ENCODE results near the gene HGS. TPM values are rescaled to one million over a fixed set of nuclear protein-coding genes. Genes with fewer than 3 reads are reported as not detected.

Gene HGS
- total and polyA plus RNA-seq, 2 of the 4 experiments (the other 2 are of a cell fraction) = 52.5 to 137 TPM

- peak; percentile 60 for DNase-seq
- Histone ChIP-seq H4K91ac (ENCODE audit: insufficient read depth, low read depth, low read length) (peak overlapping the region; percentile 18; the same call in 1 of the 2 replicates), H3K9me1 (ENCODE audit: insufficient read depth, low read length) (peaks cover 10% of the 10 kb centered on the region), H2BK20ac (ENCODE audit: low read depth, low read length) (0 out of 2 replicates have a peak overlapping the region, but pooled peaks have one; percentile 32), H4K8ac (ENCODE audit: low read depth in 2 of 2, low read length in 2 of 2) (peak overlapping the region in 1 of 2 experiments; percentile 63; a peak in 1 of 4 replicates), H3K9me3 (ENCODE audit: control insufficient read depth, insufficient read depth, low read length) (no peaks in the 10 kb centered on the region), H3K9ac (ENCODE audit: low read depth, low read length) (peak overlapping the region; percentile 75), H3K56ac (ENCODE audit: extremely low read depth, insufficient read depth, low read length) (peak overlapping the region; percentile 62; the same call in 1 of the 2 replicates), H3K4ac (ENCODE audit: low read depth, low read length) (peak overlapping the region; percentile 74), H2AK5ac (ENCODE audit: low read depth, low read length) (peak overlapping the region; percentile 62), H2BK15ac (ENCODE audit: low read depth, low read length) (no peak overlapping the region), H3K36me3 (ENCODE audit: control insufficient read depth, insufficient read depth, low read length) (0 out of 2 replicates have a peak, but pooled peaks cover 2% of the 10 kb centered on the region), H3K4me3 (ENCODE audit: insufficient read depth, low read depth, low read length) (peak overlapping the region; percentile 57), H3K4me2 (ENCODE audit: low read depth, low read length) (peak overlapping the region; percentile 88), H2BK5ac (ENCODE audit: low read depth, low read length, poor library complexity, severe bottlenecking) (peak overlapping the region; percentile 45), H2AK9ac (replicated peaks; ENCODE audit: low read depth, low read length, poor library complexity) (peak overlapping the region; percentile 95), H4K5ac (ENCODE audit: low read depth, low read length) (no peak overlapping the region), H3K27me3 (ENCODE audit: control insufficient read depth, insufficient read depth, low read length) (no peaks in the 10 kb centered on the region), H2BK120ac (ENCODE audit: low read depth, low read length) (no peak overlapping the region), H3K79me1 (ENCODE audit: low read depth in 1 of 2, low read length in 2 of 2) (peaks cover 0 to 28% of the 10 kb centered on the region in 2 experiments; a peak in 3 of 4 replicates), H4K20me1 (ENCODE audit: insufficient read depth, low read length) (peaks cover 49% of the 10 kb centered on the region), H3K27ac (ENCODE audit: insufficient read depth, low read length) (peak overlapping the region; percentile 65), H3K14ac (replicated peaks; ENCODE audit: low read depth, low read length) (peak overlapping the region; percentile 91), H3K23ac (ENCODE audit: low read depth, low read length) (peak overlapping the region; percentile 97), H3K18ac (ENCODE audit: low read depth, low read length) (no peak overlapping the region), H2AFZ (replicated peaks; ENCODE audit: low read length, poor library complexity) (peak overlapping the region; percentile 82), H3K4me1 (ENCODE audit: control insufficient read depth, insufficient read depth, low read length) (peaks cover 6% of the 10 kb centered on the region)
- TF ChIP-seq RAD21 (IDR thresholded peaks at IDR 0.05; ENCODE audit: low read length) (peak; percentile 16; the same call in 1 of the 2 replicates), BHLHE40 (IDR thresholded peaks at IDR 0.05; ENCODE audit: low read depth, low read length) (no peak), RFX5 (IDR thresholded peaks at IDR 0.05; ENCODE audit: low read depth, low read length) (peak; percentile 93), MXI1 (IDR thresholded peaks at IDR 0.05; ENCODE audit: borderline replicate concordance, low read depth, low read length) (0 out of 2 replicates have a peak, but pooled peaks have one; percentile 20)
- no TSS peak for BruUV-seq (replicated peaks)
- WGBS, 2 experiments (ENCODE audit: extremely low coverage in 2 of 2, insufficient read length in 1 of 2) = 22% methylated on average over 11 of the region's 18 CpGs; no CpG with 5 or more reads in 1 of the 2 experiments
- intact Hi-C loops (cut with micrococcal nuclease) (no loop called here), dilution Hi-C loops (cut with HindIII; ENCODE audit: low sequenced_read_pairs, unreplicated experiment) (no loop called here), in situ Hi-C loops (cut with MboI; ENCODE audit: low sequenced_read_pairs) (no loop called here)
- ATAC-seq (ENCODE audit: low read depth) = peak; percentile 58
- ChIA-PET POLR2A (ENCODE audit: unreplicated experiment) (interaction anchor here (0.6 kb wide), 1 partner anchor 15 kb away, joined by 3 read pairs; no protein-coding TSS in a partner anchor), CTCF (no interaction called here)
Observed at GRCh38 chr17:81635973-81636504, 47.8 kb upstream of the HGS start.
